ENCODE data around the gene HORMAD2.
"Not testable (repeated sequence)": the region's sequence is repeated elsewhere in the genome, so short reads cannot be mapped to it uniquely, and the experiment has no call there.

Gene HORMAD2

GRCh38 chr22:30214703-30215407 lies 134.6 kb downstream of the HORMAD2 start:
- no peak for DNase-seq

GRCh38 chr22:30216272-30216671 lies 136.0 kb downstream of the HORMAD2 start:
- not testable (repeated sequence) for DNase-seq

GRCh38 chr22:30216710-30217109 lies 136.4 kb downstream of the HORMAD2 start:
- no peak for DNase-seq

- no peak for DNase-seq
Observed at GRCh38 chr22:30217698-30218560, 137.7 kb downstream of the HORMAD2 start.

GRCh38 chr22:30219049-30219654 lies 138.9 kb downstream of the HORMAD2 start:
- no peak for DNase-seq

GRCh38 chr22:30219668-30220278 lies 139.5 kb downstream of the HORMAD2 start:
- no peak for DNase-seq

GRCh38 chr22:30220338-30221012 lies 140.2 kb downstream of the HORMAD2 start:
- no peak for DNase-seq

GRCh38 chr22:30221121-30221992 lies 141.1 kb downstream of the HORMAD2 start:
- DNase-seq, result no peak

GRCh38 chr22:30222321-30222720 lies 142.1 kb downstream of the HORMAD2 start:
- DNase-seq, result no peak

GRCh38 chr22:30223303-30223702 lies 143.0 kb downstream of the HORMAD2 start:
- no peak for DNase-seq

- no peak for DNase-seq
Observed at GRCh38 chr22:30224161-30224857, 144.0 kb downstream of the HORMAD2 start.

- DNase-seq, result no peak
Observed at GRCh38 chr22:30225220-30225927, 145.1 kb downstream of the HORMAD2 start.

GRCh38 chr22:30226192-30226832 lies 146.0 kb downstream of the HORMAD2 start:
- no peak for DNase-seq
